ENCODE results near the gene C20orf96.

C20orf96 gene

GRCh38 chr20:300345-300990 is 9.9 kb upstream of the C20orf96 start:
- no peaks in the 10 kb centered on the region for H3K27me3 ChIP-seq
- H3K27ac ChIP-seq, result peak overlapping the region; percentile 3
- TF ChIP-seq CTCF (IDR thresholded peaks at IDR 0.05), result no peak
- H3K9me3 ChIP-seq, result no peaks in the 10 kb centered on the region
- H3K36me3 ChIP-seq, result peaks cover 3% of the 10 kb centered on the region
- peaks cover 34 to 37% of the 10 kb centered on the region in 2 experiments for H3K4me1 ChIP-seq (ENCODE audit: control insufficient read depth in 1 of 2, insufficient read depth in 1 of 2, low read depth in 1 of 2, low read length in 1 of 2)
- H3K4me3 ChIP-seq (ENCODE audit: low read depth in 1 of 2, low read length in 1 of 2), result no peak overlapping the region

GRCh38 chr20:298776-299391 is 8.3 kb upstream of the C20orf96 start:
- no peak for TF ChIP-seq CTCF (IDR thresholded peaks at IDR 0.05)
- Histone ChIP-seq H3K9me3 (no peaks in the 10 kb centered on the region), H3K4me1 (ENCODE audit: control insufficient read depth in 1 of 2, insufficient read depth in 1 of 2, low read depth in 1 of 2, low read length in 1 of 2) (peaks cover 35 to 37% of the 10 kb centered on the region in 2 experiments), H3K36me3 (peaks cover 3% of the 10 kb centered on the region), H3K27ac (peak overlapping the region; percentile 92), H3K4me3 (ENCODE audit: low read depth in 1 of 2, low read length in 1 of 2) (peak overlapping the region; percentile 85 to 91), H3K27me3 (no peaks in the 10 kb centered on the region)

GRCh38 chr20:297925-298775 is 7.6 kb upstream of the C20orf96 start:
- Histone ChIP-seq H3K4me3 (ENCODE audit: low read depth in 1 of 2, low read length in 1 of 2) (peak overlapping the region; percentile 85 to 91), H3K4me1 (ENCODE audit: control insufficient read depth in 1 of 2, insufficient read depth in 1 of 2, low read depth in 1 of 2, low read length in 1 of 2) (peaks cover 41 to 42% of the 10 kb centered on the region in 2 experiments), H3K27me3 (no peaks in the 10 kb centered on the region), H3K27ac (peak overlapping the region; percentile 92), H3K9me3 (no peaks in the 10 kb centered on the region), H3K36me3 (peaks cover 3% of the 10 kb centered on the region)
- no peak for TF ChIP-seq CTCF (IDR thresholded peaks at IDR 0.05)

- Histone ChIP-seq H3K4me3 (ENCODE audit: low read depth in 1 of 2, low read length in 1 of 2) (peak within 1 kb of the TSS; percentile 85 to 91), H3K4me1 (ENCODE audit: control insufficient read depth in 1 of 2, insufficient read depth in 1 of 2, low read depth in 1 of 2, low read length in 1 of 2) (peaks cover 50% of the 10 kb centered on the region in 2 experiments), H3K9me3 (no peaks in the 10 kb centered on the region), H3K36me3 (peaks cover 3% of the 10 kb centered on the region), H3K27ac (peak within 1 kb of the TSS; percentile 92), H3K27me3 (no peaks in the 10 kb centered on the region)
- peak; percentile 12 for TF ChIP-seq CTCF (IDR thresholded peaks at IDR 0.05)
Measured at GRCh38 chr20:297098-297924, 6.8 kb upstream of the C20orf96 start, which contains the start of gene ZCCHC3. Gene ZCCHC3, plus strand, starts transcription at chr20:297570. Its CDS starts 17 bp downstream, at chr20:297587.

GRCh38 chr20:295804-296203 is 5.3 kb upstream of the C20orf96 start:
- no peaks in the 10 kb centered on the region for H3K9me3 ChIP-seq
- no peaks in the 10 kb centered on the region for H3K36me3 ChIP-seq
- H3K27ac ChIP-seq, result no peak overlapping the region
- no peaks in the 10 kb centered on the region for H3K27me3 ChIP-seq
- no peak for TF ChIP-seq CTCF (IDR thresholded peaks at IDR 0.05)
- H3K4me1 ChIP-seq (ENCODE audit: control insufficient read depth in 1 of 2, insufficient read depth in 1 of 2, low read depth in 1 of 2, low read length in 1 of 2), result peaks cover 60 to 65% of the 10 kb centered on the region in 2 experiments
- H3K4me3 ChIP-seq (ENCODE audit: low read depth in 1 of 2, low read length in 1 of 2), result no peak overlapping the region

All from neutrophil (primary cell).